Endothelial cell (in vitro differentiated cells): ENCODE measurements around the gene WDR47. TPM values are rescaled to one million over a fixed set of nuclear protein-coding genes. Genes with fewer than 3 reads are reported as not detected.

Source experiments
- DNase-seq: peaks from one replicate; pipeline ENCODE4 v3.0.0; 2021; ENCODE audit warnings: low spot score
- H3K27ac Mint-ChIP-seq: one replicate; pipeline ENCODE4 v1.8.0; 2021; ENCODE audit warnings: mixed read lengths, inconsistent platforms; ENCODE audit not compliant: unreplicated experiment
- H3K27me3 Mint-ChIP-seq: one replicate; pipeline ENCODE4 v1.8.0; 2021; ENCODE audit warnings: mild to moderate bottlenecking, moderate library complexity, mixed read lengths, inconsistent platforms; ENCODE audit not compliant: unreplicated experiment
- H3K36me3 Mint-ChIP-seq: one replicate; pipeline ENCODE4 v1.8.0; 2021; ENCODE audit warnings: mild to moderate bottlenecking, low read depth, mixed read lengths, inconsistent platforms; ENCODE audit not compliant: unreplicated experiment
- H3K4me1 Mint-ChIP-seq: one replicate; pipeline ENCODE4 v1.8.0; 2021; ENCODE audit warnings: mild to moderate bottlenecking, mixed read lengths, inconsistent platforms; ENCODE audit not compliant: unreplicated experiment
- H3K4me3 Mint-ChIP-seq: one replicate; pipeline ENCODE4 v1.8.0; 2021; ENCODE audit warnings: mild to moderate bottlenecking, mixed read lengths, inconsistent platforms; ENCODE audit not compliant: unreplicated experiment
- H3K9me3 Mint-ChIP-seq: one replicate; pipeline ENCODE4 v1.8.0; 2021; ENCODE audit warnings: mixed read lengths, inconsistent platforms; ENCODE audit not compliant: unreplicated experiment
- CTCF ChIP-seq: fragments of 200-600 bp; sonication (generic); IDR thresholded peaks from one replicate; pipeline ENCODE4 v1.5.0; 2021; ENCODE audit warnings: antibody characterized with exemption; ENCODE audit not compliant: unreplicated experiment
- total RNA-seq: library from RNA; stranded (reverse); fragmentation: NEBNext Ultra II Directional; extraction: Animal tissue kit (Norgen Biotek cat#: 25700); gene quantifications from one replicate; pipeline ENCODE4 v1.2.1, GENCODE V29; 2021; ENCODE audit not compliant: unreplicated experiment

WDR47 gene
- total RNA-seq, 1 donor from 2014 or later, result 19.4 TPM

DNA sequence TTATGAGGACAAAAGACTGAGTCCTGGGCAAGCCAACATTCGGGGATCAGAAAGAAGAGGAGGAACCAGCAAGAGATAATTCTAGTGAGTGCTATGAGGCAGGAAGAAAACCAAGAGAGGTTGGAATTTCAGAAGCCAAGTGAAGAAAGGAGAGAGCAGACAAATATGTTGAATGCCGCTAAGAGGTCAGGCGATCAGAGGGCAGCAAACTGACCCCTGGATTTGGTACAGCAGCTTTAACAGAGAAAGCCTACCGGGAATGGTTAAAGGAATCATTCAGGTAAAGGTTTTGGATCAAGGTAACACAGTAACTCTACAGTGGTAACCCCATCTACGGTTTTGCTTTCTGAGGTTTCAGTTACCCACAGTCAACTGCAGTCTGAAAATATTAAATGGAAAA, 84.0 kb downstream of the WDR47 start:
- no peak for TF ChIP-seq CTCF
- Mint-ChIP-seq H3K4me3 (no peak overlapping the region), H3K4me1 (peaks cover 7% of the 10 kb centered on the region), H3K27me3 (peaks cover 7% of the 10 kb centered on the region), H3K9me3 (no peaks in the 10 kb centered on the region), H3K27ac (no peak overlapping the region), H3K36me3 (peaks cover 15% of the 10 kb centered on the region)
- no peak for DNase-seq

- no peaks in the 10 kb centered on the region for H3K4me1 Mint-ChIP-seq
- H3K27ac Mint-ChIP-seq, result peak overlapping the region; percentile 13
- no peaks in the 10 kb centered on the region for H3K9me3 Mint-ChIP-seq
- peaks cover 15% of the 10 kb centered on the region for H3K36me3 Mint-ChIP-seq
- peaks cover 7% of the 10 kb centered on the region for H3K27me3 Mint-ChIP-seq
- no peak for TF ChIP-seq CTCF
- H3K4me3 Mint-ChIP-seq, result no peak overlapping the region
- DNase-seq, result no peak
Observed at GRCh38 chr1:108955881-108956280, 86.0 kb downstream of the WDR47 start.

DNA sequence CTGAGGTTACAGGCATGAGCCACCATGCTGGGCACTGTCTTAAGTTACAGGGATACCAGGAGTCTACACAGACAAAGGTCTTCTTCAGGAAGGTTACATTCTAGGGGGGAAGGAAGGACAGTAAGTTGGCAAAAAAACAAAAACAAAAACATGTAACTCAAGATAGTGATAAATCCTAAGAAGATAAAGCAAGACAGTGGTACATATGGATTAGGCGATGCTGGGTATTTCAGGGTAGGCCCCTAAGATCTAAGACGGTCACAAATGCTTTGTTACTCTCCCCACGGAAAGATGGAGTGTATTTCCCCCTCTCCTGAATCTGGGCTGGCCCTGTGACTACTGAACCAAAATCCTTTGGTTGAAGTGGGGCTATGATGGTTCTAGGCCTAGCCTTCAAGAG, 86.8 kb downstream of the WDR47 start:
- no peak overlapping the region for H3K27ac Mint-ChIP-seq
- DNase-seq, result no peak
- H3K9me3 Mint-ChIP-seq, result no peaks in the 10 kb centered on the region
- H3K27me3 Mint-ChIP-seq, result peaks cover 5% of the 10 kb centered on the region
- H3K4me1 Mint-ChIP-seq, result no peaks in the 10 kb centered on the region
- no peak overlapping the region for H3K4me3 Mint-ChIP-seq
- no peak for TF ChIP-seq CTCF
- peaks cover 15% of the 10 kb centered on the region for H3K36me3 Mint-ChIP-seq

GRCh38 chr1:108953452-108953851, 88.5 kb downstream of the WDR47 start:
- H3K9me3 Mint-ChIP-seq, result no peaks in the 10 kb centered on the region
- H3K27ac Mint-ChIP-seq, result no peak overlapping the region
- DNase-seq, result no peak
- H3K4me1 Mint-ChIP-seq, result peaks cover 6% of the 10 kb centered on the region
- H3K4me3 Mint-ChIP-seq, result no peak overlapping the region
- H3K27me3 Mint-ChIP-seq, result peaks cover 4% of the 10 kb centered on the region
- H3K36me3 Mint-ChIP-seq, result peaks cover 15% of the 10 kb centered on the region
- no peak for TF ChIP-seq CTCF

DNA sequence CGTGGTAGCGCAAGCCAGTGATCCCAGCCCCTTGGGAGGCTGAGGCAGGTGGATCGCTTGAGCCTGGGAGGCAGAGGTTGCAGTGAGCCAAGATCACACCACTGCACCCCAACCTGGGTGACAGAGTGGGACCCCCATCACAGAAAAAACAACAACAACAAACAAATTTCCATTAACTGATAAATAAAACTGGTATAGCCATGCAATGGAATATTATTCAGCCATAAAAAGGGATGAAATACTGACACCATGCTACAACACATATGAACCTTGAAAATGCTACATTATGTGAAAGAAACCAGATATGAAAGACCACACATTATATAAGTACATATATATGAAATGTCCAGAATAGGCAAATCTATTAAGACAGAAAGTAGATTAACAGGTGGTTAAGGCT, 90.7 kb downstream of the WDR47 start:
- DNase-seq, result no peak
- Mint-ChIP-seq H3K27me3 (peaks cover 4% of the 10 kb centered on the region), H3K9me3 (no peaks in the 10 kb centered on the region), H3K27ac (no peak overlapping the region), H3K4me3 (no peak overlapping the region), H3K36me3 (peaks cover 15% of the 10 kb centered on the region), H3K4me1 (peaks cover 14% of the 10 kb centered on the region)
- no peak for TF ChIP-seq CTCF
